Coronary artery (tissue), 2 donors: ENCODE data around the gene GOLT1A.

Experiments
- DNase-seq: peaks from one replicate; pipeline ENCODE4 v3.0.0-alpha.2; 2017; ENCODE audit warnings: low spot score
- H3K27ac ChIP-seq, 2 donors: fragments of 200-600 bp; sonication (generic); one replicate each; pipeline ENCODE4 v1.5.1; 2016 to 2019
- H3K4me3 ChIP-seq: fragments of 200-600 bp; sonication (generic); 2 replicates; pipeline ENCODE4 v1.5.1; 2016; ENCODE audit warnings: mild to moderate bottlenecking, moderate library complexity
- TF ChIP-seq, protein P1 (sequence below): fragments of 200-600 bp; sonication (generic); IDR thresholded peaks from one replicate; pipeline ENCODE4 v1.5.1; 2019; ENCODE audit warnings: antibody characterized with exemption

Gene GOLT1A

DNA sequence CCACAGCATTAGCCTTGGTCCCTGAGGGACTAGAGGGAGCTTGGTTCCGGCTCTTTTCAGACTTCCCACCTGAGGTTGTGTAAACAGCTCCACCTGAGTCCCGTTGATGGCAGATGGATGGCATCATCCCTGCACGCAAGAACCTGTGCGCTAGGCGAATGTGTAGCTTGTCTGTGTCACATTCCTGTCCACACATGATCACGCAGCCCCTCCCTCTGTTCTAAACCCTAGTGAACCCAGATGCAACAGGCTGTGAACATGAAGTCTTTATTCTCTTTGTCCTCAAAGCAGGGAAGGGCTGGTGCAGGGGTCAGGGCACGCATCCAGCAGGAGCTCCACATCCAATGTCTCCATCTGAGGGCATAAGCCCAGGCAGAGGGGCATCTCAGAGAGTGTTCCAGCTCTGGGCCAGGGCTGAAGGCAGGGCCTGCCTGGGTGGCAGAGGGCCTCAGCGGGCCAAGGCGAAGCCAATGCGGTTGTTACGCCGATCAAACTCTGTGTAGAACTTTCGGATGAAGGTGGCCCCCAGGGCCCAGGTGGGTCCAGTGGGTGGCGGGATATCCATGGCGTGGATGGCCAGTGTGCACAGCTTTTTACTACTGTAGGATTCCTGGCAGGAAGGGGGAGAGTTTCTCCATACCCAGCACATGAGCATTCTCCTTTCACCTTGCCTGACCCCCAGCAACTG, 59.1 kb downstream of the GOLT1A start:
- TF ChIP-seq, protein P1, sequence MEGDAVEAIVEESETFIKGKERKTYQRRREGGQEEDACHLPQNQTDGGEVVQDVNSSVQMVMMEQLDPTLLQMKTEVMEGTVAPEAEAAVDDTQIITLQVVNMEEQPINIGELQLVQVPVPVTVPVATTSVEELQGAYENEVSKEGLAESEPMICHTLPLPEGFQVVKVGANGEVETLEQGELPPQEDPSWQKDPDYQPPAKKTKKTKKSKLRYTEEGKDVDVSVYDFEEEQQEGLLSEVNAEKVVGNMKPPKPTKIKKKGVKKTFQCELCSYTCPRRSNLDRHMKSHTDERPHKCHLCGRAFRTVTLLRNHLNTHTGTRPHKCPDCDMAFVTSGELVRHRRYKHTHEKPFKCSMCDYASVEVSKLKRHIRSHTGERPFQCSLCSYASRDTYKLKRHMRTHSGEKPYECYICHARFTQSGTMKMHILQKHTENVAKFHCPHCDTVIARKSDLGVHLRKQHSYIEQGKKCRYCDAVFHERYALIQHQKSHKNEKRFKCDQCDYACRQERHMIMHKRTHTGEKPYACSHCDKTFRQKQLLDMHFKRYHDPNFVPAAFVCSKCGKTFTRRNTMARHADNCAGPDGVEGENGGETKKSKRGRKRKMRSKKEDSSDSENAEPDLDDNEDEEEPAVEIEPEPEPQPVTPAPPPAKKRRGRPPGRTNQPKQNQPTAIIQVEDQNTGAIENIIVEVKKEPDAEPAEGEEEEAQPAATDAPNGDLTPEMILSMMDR, result no peak
- H3K27ac ChIP-seq, result no peak overlapping the region
- DNase-seq, result no peak
- H3K4me3 ChIP-seq, result no peak overlapping the region

DNA sequence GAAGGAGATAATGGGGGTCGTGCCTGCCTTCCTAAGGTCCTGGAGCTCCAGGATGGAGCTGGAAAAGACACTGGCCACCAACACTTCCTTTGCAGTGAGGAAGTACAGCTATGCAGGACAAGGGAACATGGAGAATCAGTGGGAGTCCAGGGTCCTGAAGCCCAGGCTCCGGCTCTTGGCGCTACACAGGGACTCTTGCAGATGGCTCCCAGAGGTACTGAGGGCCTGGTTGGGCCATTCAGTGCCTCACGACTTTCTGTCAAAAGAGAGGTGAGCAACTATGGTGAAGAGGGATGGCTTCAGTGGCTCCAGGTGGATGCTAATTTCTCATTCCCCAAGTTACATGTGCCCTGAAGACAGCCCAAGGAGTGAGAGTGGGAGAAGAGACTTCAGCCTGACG, 60.1 kb downstream of the GOLT1A start:
- no peak overlapping the region for H3K4me3 ChIP-seq
- TF ChIP-seq, protein P1, result no peak
- no peak overlapping the region for H3K27ac ChIP-seq
- no peak for DNase-seq

DNA sequence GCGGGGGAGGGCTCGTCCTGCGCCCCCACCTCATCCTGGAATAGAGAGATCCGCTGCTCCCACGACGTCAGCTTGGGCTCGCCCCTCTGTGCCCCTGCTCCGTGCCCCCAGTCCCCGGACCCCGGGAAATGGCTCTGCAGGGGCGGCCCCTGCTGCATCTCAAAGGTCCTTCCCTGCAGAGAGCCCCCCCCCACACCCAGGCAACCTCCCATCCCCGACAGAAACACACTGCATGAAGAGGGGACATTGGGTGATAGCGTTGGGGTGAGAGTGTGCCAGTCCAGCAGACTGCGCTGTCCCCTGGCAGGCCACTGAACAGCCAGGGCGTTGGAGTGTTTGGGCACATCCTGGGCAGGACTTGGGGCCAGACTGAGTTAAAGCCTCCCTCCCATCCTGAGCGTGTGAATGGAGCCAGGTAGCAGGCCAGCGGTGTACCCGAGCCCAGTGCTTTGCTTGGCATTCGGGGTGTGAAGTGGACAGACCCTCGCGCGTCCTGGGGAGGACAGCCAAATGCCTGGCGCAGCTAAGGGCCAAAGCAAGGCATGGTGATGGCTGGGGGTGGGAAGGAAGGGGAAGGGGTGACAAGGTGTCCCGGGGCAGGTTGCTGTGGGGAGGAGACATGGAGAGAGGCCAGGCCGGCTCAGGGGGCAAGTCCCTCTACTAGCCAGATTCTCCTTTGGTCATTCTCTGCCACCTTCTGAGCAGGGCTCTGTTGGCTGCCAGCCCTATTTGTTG, 61.3 kb downstream of the GOLT1A start:
- TF ChIP-seq, protein P1, result no peak
- peak overlapping the region; percentile 84 to 87 for H3K27ac ChIP-seq
- peak; percentile 79 for DNase-seq

DNA sequence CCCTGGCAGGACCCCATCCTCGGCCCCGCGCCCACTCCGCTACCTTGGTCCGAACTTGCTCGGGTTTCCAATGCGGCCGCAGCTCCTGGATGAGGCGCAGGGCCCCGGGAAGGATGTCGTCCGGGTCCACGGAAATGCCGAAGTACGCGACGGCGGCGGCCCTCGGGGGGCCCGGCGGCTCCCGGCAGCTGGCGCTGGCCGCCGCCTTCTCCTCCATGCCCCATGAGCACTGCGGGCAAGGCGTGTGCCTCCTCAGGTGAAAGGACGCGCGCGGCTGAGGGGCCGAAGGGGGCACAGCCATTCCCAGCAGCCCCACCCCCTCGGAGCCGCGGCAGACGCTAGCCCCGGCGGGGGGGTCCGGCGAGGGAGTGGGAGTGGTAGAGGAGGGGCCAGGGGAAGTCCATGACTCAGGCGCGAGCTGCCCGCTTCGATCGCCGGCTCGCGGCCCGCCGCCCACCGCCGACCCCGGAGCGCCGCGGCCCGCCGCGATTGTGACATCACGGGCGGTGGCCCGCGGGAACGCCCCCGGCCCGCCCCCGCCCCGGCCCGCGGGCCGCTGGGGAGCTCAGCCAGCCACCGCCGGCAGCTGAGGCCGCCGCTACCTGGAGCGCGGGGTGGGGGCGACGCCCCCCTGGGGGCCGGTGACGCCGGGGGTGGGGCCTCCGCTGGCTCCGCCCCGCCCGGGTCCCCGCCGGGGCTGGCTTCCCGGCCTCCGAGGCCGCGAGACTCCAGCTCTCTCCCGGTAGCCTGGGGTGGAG, 62.1 kb downstream of the GOLT1A start, which contains the start of gene ETNK2:
ETNK2 (minus strand) TSS at position 493 of the 758 bp plus-strand sequence; CDS start at position 301, 192 bp downstream.
- DNase-seq, result peak; percentile 85
- H3K4me3 ChIP-seq, result peak within 1 kb of the TSS; percentile 85

More for the DNA sequence above, 61.3 kb downstream of the GOLT1A start:
- peak overlapping the region; percentile 85 for H3K4me3 ChIP-seq

DNA sequence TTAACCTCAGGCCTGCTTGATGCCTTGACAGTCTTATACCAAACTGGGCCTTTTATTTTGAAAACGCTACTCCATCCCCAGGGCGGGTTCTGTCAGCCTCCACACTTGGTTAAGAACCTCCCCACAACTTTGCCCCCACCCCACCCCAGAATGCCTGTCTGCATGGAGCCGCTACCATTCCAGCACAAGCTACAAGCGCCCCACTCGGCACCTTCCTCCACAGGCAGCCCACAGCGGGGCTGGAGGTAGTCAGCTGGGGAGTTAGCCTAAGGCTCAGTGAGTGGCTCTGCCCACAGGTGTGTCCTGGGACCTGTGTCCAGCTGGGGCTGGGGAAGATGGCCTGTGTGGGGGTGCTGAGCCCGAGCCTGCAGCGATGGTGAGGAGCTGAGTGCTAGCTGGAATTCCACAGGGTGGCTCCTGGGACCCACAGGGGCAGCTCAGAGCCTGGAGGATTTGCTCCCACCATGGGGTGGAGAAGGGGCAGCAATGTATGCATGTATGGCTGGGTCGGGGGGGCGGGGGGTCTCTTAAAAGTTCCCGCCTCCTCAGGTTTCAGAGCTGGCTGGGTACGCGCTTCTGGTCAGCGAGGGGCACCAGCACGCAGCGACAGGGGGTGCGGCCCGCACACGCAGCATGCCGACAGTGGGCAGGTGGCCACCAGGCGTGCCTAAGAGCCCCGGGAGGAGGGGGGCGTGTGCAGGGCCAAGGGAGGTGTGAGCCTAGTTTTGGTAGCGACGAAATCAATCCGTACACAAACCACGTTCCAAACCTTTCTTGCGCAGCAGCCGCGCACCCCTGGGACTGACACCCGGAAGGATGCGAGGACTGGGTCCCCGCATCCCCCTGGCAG, 62.9 kb downstream of the GOLT1A start:
- TF ChIP-seq, protein P1, result no peak
- Histone ChIP-seq H3K27ac (peak overlapping the region; percentile 84 to 87), H3K4me3 (peak overlapping the region; percentile 85)
- no peak for DNase-seq

More for the DNA sequence above, 62.1 kb downstream of the GOLT1A start, which contains the start of gene ETNK2:
- TF ChIP-seq, protein P1, result no peak
- H3K27ac ChIP-seq, result peak within 1 kb of the TSS; percentile 84 to 87
